ENCODE measurements around the gene GFER.

GFER gene

GRCh38 chr16:1998852-1999801, 15.1 kb downstream of the GFER start:
- TF ChIP-seq EGR1 (IDR thresholded peaks at IDR 0.05) (no peak), EP300 (IDR thresholded peaks at IDR 0.05; ENCODE audit: borderline replicate concordance) (no peak), CEBPB (IDR thresholded peaks at IDR 0.05) (no peak), ZBTB7A (IDR thresholded peaks at IDR 0.05; ENCODE audit: low read depth) (no peak), USF1 (IDR thresholded peaks at IDR 0.05) (no peak), YY1 (IDR thresholded peaks at IDR 0.05; ENCODE audit: low read depth) (no peak), FOXM1 (IDR thresholded peaks at IDR 0.05; ENCODE audit: borderline replicate concordance, low read depth) (no peak), CREB1 (IDR thresholded peaks at IDR 0.05; ENCODE audit: low read depth) (no peak), TEAD4 (IDR thresholded peaks at IDR 0.05) (no peak), TAF1 (IDR thresholded peaks at IDR 0.05; ENCODE audit: low read depth) (no peak), RAD21 (IDR thresholded peaks at IDR 0.05; ENCODE audit: low read depth) (no peak), TCF12 (IDR thresholded peaks at IDR 0.05; ENCODE audit: low read depth) (no peak), NFIC (IDR thresholded peaks at IDR 0.05) (no peak), REST (IDR thresholded peaks at IDR 0.05; ENCODE audit: low read depth) (no peak)
- TF ChIP-seq, protein P1, sequence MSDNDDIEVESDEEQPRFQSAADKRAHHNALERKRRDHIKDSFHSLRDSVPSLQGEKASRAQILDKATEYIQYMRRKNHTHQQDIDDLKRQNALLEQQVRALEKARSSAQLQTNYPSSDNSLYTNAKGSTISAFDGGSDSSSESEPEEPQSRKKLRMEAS (IDR thresholded peaks at IDR 0.05), result no peak

DNA sequence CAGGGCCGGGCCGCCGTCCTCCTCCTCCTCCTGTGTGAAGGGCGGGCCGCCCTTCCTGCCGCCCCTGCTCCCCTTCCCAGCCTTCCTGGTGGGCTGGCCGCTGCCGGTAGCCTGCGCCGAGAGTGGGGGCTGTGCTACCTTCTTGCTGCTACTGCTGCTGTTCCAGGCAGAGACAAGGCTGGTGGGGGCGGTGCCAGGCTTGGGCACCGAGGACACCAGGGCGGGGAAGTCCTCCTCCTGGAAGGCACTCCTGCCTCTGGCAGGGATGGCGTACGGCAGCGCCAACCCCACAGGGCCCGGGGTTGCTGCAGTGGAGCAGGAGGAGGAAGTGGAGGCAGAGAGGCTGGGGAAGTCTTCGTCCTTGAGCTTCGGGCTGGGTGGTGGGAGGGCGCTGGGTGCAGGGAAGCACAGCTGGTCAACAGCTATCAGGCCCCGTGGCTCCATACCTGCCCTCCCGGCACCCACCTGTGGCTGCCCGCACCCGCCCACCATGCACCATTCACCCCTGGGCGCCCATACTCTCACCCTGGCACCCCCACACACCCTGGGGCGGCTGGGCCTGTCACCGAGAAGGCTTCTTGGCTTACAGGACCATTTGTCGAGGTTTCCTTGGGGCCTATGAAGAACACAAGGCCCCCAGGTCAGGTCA, 16.0 kb downstream of the GFER start:
- TF ChIP-seq REST (IDR thresholded peaks at IDR 0.05; ENCODE audit: low read depth) (no peak), YY1 (IDR thresholded peaks at IDR 0.05; ENCODE audit: low read depth) (no peak), TCF12 (IDR thresholded peaks at IDR 0.05; ENCODE audit: low read depth) (no peak), CEBPB (IDR thresholded peaks at IDR 0.05) (no peak), USF1 (IDR thresholded peaks at IDR 0.05) (no peak), RAD21 (IDR thresholded peaks at IDR 0.05; ENCODE audit: low read depth) (no peak), EP300 (IDR thresholded peaks at IDR 0.05; ENCODE audit: borderline replicate concordance) (no peak), EGR1 (IDR thresholded peaks at IDR 0.05) (no peak), ZBTB7A (IDR thresholded peaks at IDR 0.05; ENCODE audit: low read depth) (no peak), TAF1 (IDR thresholded peaks at IDR 0.05; ENCODE audit: low read depth) (no peak), TEAD4 (IDR thresholded peaks at IDR 0.05) (no peak), NFIC (IDR thresholded peaks at IDR 0.05) (no peak)
- TF ChIP-seq, protein P1 (IDR thresholded peaks at IDR 0.05), result no peak

- no peak for TF ChIP-seq FOXM1 (IDR thresholded peaks at IDR 0.05; ENCODE audit: borderline replicate concordance, low read depth)
- TF ChIP-seq, protein P1 (IDR thresholded peaks at IDR 0.05), result no peak
- no peak for TF ChIP-seq TAF1 (IDR thresholded peaks at IDR 0.05; ENCODE audit: low read depth)
- no peak for TF ChIP-seq RAD21 (IDR thresholded peaks at IDR 0.05; ENCODE audit: low read depth)
- no peak for TF ChIP-seq YY1 (IDR thresholded peaks at IDR 0.05; ENCODE audit: low read depth)
- TF ChIP-seq REST (IDR thresholded peaks at IDR 0.05; ENCODE audit: low read depth), result no peak
- no peak for TF ChIP-seq NFIC (IDR thresholded peaks at IDR 0.05)
- TF ChIP-seq CREB1 (IDR thresholded peaks at IDR 0.05; ENCODE audit: low read depth), result no peak
- TF ChIP-seq USF1 (IDR thresholded peaks at IDR 0.05), result no peak
- no peak for TF ChIP-seq EP300 (IDR thresholded peaks at IDR 0.05; ENCODE audit: borderline replicate concordance)
- no peak for TF ChIP-seq EGR1 (IDR thresholded peaks at IDR 0.05)
These were observed 17.0 kb downstream of the GFER start for GRCh38 chr16:2001035-2001434.

Data from Ishikawa (cell line).